Cerebellar cortex (tissue), 1 donor: ENCODE measurements around the gene AKR1C8.
"Not testable (repeated sequence)": the region's sequence is repeated elsewhere in the genome, so short reads cannot be mapped to it uniquely, and the experiment has no call there.

Source experiments
- DNase-seq: peaks from one replicate; pipeline ENCODE4 v3.0.0-alpha.2; 2015; ENCODE audit warnings: low spot score

Gene AKR1C8

GRCh38 chr10:5184987-5185775 is at the start of gene AKR1C8:
AKR1C8 (minus strand) TSS chr10:5185150; CDS start chr10:5185104, 46 bp downstream.
- DNase-seq, result no peak

DNA sequence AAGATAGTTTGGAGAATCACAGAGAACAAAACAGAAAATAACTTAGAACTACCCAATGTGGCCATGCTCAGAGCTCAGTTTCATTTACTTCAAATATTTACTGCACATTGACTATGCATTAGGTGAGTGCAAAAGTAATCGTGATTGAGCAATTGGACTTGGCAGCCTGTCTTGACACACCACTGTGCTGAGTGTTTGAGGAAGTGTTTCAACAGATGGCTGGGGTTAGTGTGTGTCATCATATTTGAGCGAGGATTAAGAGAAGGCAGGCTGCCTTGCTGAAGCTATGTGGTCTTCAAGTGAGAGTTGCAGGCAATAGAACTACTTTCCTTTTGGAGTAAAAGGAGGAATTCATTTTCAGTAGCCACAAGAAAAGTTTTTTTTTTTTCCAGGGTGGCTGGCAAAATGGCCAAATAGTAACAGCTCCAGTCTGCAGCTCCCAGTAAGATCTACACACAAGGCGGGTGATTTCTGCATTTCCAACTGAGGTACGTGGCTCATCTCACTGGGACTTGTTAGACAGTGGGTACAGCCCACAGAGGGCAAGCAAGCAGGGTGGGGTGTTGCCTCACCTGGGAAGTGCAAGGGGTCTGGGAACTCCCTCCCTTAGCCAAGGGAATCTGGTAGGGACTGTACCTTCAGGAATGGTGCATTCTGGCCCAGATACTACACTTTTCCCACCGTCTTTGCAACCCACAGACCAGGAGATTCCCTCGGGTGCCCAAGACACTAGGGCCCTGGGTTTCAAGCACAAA is 49.3 kb upstream of the AKR1C8 start:
- no peak for DNase-seq

- DNase-seq, result no peak
Measured at GRCh38 chr10:5233324-5233723, 48.4 kb upstream of the AKR1C8 start.

GRCh38 chr10:5229019-5229418 is 44.1 kb upstream of the AKR1C8 start:
- DNase-seq, result no peak

DNA sequence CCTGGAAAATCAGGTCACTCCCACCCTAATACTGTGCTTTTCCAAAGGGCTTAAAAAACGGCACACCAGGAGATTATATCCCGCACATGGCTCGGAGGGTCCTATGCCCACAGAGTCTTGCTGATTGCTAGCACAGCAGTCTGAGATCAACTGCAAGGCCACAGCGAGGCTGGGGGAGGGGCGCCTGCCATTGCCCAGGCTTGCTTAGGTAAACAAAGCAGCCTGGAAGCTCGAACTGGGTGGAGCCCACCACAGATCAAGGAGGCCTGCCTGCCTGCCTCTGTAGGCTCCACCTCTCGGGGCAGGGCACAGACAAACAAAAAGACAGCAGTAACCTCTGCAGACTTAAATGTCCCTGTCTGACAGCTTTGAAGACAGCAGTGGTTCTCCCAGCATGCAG is 38.0 kb upstream of the AKR1C8 start:
- not testable (repeated sequence) for DNase-seq

DNA sequence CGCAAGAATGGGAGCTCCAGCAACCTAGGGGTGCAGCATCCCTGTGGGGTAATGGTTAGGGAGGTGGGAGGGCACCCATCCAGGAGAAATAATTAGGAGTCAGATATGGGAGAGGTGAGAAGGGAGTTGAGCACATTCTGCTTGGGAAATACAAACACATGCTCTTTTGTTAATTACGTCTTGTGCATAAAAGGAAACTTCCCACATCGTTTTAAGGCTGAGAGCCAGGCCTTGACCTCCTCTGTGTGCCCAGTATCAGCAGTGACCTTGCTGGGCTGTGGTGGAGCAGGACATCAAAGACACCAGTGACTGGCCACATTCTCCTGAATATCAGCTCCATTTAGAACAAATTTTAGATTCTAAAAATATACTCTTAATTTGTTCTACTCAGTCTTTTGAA is 34.3 kb upstream of the AKR1C8 start:
- DNase-seq, result no peak

DNA sequence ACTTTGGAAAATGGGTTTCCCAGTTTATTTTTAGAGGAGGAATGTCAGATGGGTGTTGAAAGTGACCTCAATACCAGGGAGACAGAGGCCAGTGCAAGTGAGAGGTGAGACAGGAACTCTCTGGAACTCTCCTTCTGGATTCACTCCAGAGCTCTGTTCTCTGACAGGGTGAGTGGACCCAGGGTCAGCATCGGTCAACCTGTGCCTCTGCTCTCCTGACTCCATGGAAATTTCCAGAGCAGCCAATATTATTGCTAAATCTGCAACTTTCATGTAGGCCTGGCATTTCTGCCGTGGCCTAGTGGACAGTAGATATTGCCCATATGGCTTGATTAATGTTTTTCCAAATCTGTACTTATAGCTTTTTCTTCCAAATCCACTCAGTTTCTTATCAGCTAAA is 31.9 kb upstream of the AKR1C8 start:
- no peak for DNase-seq

DNA sequence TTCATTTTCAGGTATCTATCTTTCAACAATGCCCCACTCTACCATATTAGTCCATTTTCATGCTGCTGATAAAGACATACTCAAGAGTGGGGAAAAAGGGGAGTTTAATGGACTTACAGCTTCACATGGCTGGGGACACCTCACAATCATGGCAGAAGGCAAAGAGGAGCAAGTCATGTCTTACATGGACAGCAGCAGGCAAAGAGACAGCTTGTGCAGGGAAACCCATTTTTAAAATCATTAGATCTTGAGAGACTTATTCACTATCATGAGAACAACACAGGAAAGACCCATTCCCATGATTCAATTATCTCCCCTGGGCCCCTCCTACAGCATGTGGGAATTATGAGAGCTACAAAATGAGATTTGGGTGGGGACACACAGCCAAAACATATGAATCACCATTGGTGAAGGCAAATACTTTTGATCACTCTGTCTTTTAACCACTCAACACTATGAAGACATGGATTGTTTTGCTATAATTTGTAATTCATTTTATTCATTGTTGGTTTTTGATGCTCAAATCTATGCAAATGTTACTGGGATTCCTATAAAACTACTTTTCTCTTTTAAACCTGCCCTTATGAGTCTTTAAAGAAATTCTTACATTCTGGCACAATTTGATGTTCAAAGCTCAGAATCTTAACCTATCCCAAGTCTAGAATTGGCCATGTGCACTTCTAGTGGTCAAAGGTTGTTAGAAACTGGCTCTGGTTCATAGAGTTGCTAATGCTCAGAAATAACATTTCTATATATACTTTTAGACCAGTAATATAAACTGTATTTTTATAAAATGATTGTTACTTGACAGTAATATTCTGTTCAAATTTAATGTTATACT is 27.0 kb upstream of the AKR1C8 start:
- no peak for DNase-seq

GRCh38 chr10:5210261-5210660 is 25.3 kb upstream of the AKR1C8 start:
- DNase-seq, result not testable (repeated sequence)

DNA sequence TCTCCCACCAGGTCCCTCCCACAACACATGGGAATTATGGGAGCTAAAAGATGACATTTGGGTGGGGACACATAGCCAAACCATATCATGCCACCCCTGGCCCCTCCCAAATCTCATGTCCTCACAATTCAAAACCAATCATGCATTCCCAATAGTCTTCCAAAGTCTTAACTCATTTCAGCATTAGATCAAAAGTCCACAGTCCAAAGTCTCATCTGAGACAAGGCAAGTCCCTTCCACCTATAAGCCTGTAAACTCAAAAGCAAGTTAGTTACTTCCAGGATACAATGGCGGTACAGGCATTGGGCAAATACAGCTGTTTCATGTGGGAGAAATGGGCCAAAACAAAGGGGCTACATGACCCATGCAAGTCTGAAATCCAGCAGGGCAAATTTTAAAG is 24.8 kb upstream of the AKR1C8 start:
- DNase-seq, result not testable (repeated sequence)

GRCh38 chr10:5206799-5207198 is 21.8 kb upstream of the AKR1C8 start:
- DNase-seq, result no peak

DNA sequence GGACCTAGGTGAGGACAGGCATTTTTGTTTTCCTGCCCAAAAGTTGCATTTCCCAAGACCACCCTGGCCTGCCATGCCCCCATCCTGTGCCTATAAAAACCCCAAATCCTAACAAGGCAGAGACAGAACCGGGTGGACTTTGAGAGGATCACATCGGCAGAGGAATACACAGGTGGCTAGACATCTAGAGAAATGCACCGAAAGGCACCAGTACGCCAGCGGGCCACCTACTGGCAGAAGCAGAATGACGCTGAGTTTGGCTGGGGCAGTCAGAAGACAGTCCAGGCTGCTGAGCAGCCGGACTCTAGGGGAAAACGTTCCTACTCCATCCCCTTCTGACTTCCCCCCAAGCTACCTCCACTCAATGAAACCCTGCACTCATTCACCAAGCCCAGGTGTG is 14.4 kb upstream of the AKR1C8 start:
- no peak for DNase-seq

DNA sequence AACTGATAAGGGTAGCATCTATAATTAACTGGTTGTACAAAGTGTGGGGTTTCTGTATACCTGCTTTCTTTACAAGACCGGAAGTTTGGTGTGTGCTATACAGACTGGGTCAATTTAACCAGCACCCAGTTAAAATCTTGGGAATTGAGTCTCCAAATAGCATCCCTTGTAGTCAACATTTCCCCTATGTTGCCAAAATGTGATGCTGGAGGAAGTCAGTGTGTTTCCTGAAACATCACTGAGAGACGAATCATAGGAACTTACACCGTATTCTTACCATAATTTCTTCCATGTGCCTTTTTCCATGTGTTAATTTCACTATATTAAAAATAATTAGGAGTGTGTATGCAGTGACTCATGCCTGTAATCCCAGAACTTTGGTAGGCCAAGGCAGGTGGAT is 13.4 kb upstream of the AKR1C8 start:
- DNase-seq, result no peak

DNA sequence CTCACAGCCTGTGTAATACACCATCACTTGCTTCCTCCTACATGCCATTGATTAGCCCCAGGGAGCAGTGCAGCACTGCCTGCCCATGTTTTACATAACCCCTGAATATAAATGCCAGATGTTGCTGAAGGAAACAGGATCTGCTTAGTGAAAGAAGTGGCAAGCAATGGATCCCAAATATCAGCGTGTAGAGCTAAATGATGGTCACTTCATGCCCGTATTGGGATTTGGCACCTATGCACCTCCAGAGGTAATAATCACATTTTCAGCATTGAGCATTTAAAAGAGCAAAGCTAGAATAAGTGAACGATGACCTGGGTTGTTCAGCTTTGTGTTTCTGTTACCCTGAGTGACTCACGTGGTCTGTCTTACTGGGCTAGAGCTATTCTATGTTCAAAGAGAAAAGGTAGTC is 11.8 kb upstream of the AKR1C8 start, which contains the start of gene AKR1C4:
AKR1C4 (plus strand) TSS at position 136 of the 412 bp plus-strand sequence; CDS start at position 167, 31 bp downstream.
- DNase-seq, result no peak

GRCh38 chr10:5195727-5196374 is 10.9 kb upstream of the AKR1C8 start:
- no peak for DNase-seq

- DNase-seq, result no peak
Measured at GRCh38 chr10:5194431-5194830, 9.5 kb upstream of the AKR1C8 start.

GRCh38 chr10:5188358-5188757 is 3.4 kb upstream of the AKR1C8 start:
- DNase-seq, result no peak

DNA sequence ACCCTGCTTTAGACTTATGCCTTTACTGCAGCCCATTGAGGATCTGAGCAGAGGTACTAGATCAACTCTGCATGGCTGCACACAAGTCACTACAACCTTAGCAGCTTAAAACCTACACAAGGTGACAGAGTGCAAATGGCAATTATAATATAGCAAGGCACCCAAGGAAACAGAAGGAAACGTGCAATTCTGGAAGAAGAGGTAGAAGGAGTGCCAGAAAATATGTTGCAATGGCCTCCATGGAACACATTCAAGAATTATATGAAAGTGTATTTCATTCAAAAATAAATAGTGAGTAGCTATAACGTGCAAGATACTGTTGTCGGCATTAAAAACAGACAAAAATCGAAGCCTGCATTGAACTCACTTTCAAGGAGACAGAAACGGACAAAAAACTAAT is 2.9 kb upstream of the AKR1C8 start:
- no peak for DNase-seq

GRCh38 chr10:5183923-5184322 is 1.0 kb downstream of the AKR1C8 start:
- no peak for DNase-seq

- not testable (repeated sequence) for DNase-seq
Measured at GRCh38 chr10:5180503-5180902, 4.4 kb downstream of the AKR1C8 start.

DNA sequence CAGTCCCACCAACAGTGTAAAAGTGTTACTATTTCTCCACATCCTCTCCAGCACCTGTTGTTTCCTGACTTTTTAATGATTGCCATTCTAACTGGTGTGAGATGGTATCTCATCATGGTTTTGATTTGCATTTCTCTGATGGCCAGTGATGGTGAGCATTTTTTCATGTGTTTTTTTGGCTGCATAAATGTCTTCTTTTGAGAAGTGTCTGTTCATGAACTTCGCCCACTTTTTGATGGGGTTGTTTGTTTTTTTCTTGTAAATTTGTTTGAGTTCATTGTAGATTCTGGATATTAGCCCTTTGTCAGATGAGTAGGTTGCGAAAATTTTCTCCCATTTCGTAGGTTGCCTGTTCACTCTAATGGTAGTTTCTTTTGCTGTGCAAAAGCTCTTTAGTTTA is 9.4 kb downstream of the AKR1C8 start:
- DNase-seq, result not testable (repeated sequence)

DNA sequence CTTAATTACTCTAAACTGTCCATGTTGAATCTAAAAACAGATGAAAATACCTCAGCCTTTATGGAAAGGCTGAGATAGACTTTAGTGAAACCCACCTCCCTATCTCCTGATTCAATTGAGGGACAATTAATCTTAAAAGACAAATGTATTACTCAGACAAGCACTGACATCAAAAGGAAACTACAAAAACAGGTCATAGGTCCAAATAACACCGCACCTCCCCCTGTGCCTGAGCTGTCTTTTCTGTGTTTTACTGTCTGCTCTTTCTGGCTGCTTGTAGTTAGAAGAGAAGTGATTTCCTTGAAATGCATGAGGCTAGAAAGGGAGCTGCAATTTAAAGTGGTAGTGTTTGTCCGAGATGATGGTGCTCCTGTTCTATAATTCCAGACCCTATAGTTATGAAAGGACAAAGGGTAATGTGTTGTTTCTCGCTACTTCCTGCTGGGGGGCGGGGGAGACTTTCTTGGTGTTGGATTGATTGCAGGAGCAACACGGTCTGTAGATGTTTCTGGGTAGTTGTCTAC is 16.0 kb downstream of the AKR1C8 start:
- DNase-seq, result no peak
